D341Med (cell line): ENCODE results near the gene SORD.
"Not testable (repeated sequence)": the region's sequence is repeated elsewhere in the genome, so short reads cannot be mapped to it uniquely, and the experiment has no call there.

Experiments used
- DNase-seq: peaks from one replicate; pipeline ENCODE4 v3.0.0; 2012; ENCODE audit warnings: low spot score

SORD gene

GRCh38 chr15:45022871-45023658, at the start of gene SORD:
SORD (plus strand) TSS chr15:45023195; CDS start chr15:45023284, 89 bp downstream.
- DNase-seq = peak; percentile 99

GRCh38 chr15:44976183-44976582, 46.8 kb upstream of the SORD start:
- not testable (repeated sequence) for DNase-seq

GRCh38 chr15:44977781-44978180, 45.2 kb upstream of the SORD start:
- DNase-seq = not testable (repeated sequence)

GRCh38 chr15:44979617-44980339, 43.2 kb upstream of the SORD start:
- not testable (repeated sequence) for DNase-seq

- not testable (repeated sequence) for DNase-seq
Observed at GRCh38 chr15:44984144-44984543, 38.9 kb upstream of the SORD start.

- DNase-seq = not testable (repeated sequence)
Observed at GRCh38 chr15:44986346-44987055, 36.5 kb upstream of the SORD start.

GRCh38 chr15:44987711-44988110, 35.3 kb upstream of the SORD start:
- DNase-seq = not testable (repeated sequence)

GRCh38 chr15:44988184-44988869, 34.7 kb upstream of the SORD start:
- DNase-seq = not testable (repeated sequence)

GRCh38 chr15:44988870-44989219, 34.1 kb upstream of the SORD start:
- not testable (repeated sequence) for DNase-seq

GRCh38 chr15:44997632-44998031, 25.4 kb upstream of the SORD start:
- DNase-seq = not testable (repeated sequence)

GRCh38 chr15:44999105-44999504, 23.9 kb upstream of the SORD start:
- DNase-seq = no peak

GRCh38 chr15:45001180-45001579, 21.8 kb upstream of the SORD start:
- DNase-seq = not testable (repeated sequence)

- not testable (repeated sequence) for DNase-seq
Observed at GRCh38 chr15:45003731-45004410, 19.1 kb upstream of the SORD start.

GRCh38 chr15:45004590-45005175, 18.3 kb upstream of the SORD start:
- not testable (repeated sequence) for DNase-seq

- DNase-seq = no peak
Observed at GRCh38 chr15:45009046-45009445, 13.9 kb upstream of the SORD start.

- not testable (repeated sequence) for DNase-seq
Observed at GRCh38 chr15:45015114-45015513, 7.9 kb upstream of the SORD start.

- DNase-seq = not testable (repeated sequence)
Observed at GRCh38 chr15:45020222-45020900, 2.6 kb upstream of the SORD start.

GRCh38 chr15:45020901-45021259, 2.1 kb upstream of the SORD start:
- DNase-seq = not testable (repeated sequence)

GRCh38 chr15:45021348-45021747, 1.6 kb upstream of the SORD start:
- no peak for DNase-seq

GRCh38 chr15:45023659-45024225, 747 bp downstream of the SORD start:
- no peak for DNase-seq
